ENCODE data around the gene MKNK2. TPM values are rescaled to one million over a fixed set of nuclear protein-coding genes. Genes with fewer than 3 reads are reported as not detected.

Gene MKNK2
- total and polyA plus RNA-seq, 10 of the 15 experiments (the other 5 are each of a cell fraction or from before 2014, with no cell fraction given), result 9.6 to 365 (median 69.9) TPM

DNA sequence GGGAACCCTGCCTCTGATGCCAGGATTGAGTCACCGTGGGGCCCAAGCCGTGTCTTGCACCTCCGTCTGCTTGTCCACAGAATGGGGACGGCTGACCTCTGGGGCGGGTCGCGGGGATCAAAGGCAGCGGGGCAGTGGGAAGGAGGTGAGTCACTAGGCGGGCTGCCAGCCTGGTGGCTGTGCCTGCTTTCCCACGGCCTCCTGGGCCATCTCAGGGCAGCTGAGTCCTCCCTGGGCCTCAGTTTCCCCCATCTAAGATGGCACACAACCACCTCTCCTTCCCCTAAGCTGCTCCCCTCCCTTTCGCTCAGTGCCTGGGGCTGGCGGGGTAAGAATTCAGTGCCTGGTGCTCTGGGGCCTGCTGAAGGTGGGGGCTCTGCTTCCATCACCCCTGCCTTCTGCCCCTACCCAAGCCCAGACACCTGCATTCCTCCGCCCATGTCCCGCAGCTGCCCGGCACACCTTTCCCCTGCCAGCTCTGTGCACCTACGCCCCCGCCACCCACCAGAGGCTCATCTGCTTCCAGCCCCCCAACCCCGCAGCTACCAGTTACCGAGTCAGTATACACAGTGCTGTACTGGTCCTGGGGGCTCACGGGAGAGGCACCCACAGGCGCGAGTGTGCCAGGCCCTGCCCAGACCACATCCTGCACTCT is 3.5 kb downstream of the MKNK2 start (continued):
- TF ChIP-seq FOS (IDR thresholded peaks at IDR 0.05; ENCODE audit: borderline replicate concordance, extremely low read depth, insufficient read length) (no peak), DPF2 (IDR thresholded peaks at IDR 0.05) (no peak), ZBTB4 (CRISPR knock-in tag; IDR thresholded peaks at IDR 0.05) (no peak), GATAD2B (conservative IDR thresholded peaks at IDR 0.05; ENCODE audit: low read depth) (0 out of 2 replicates have a peak, but pooled peaks have one; percentile 61), ATF3 (IDR thresholded peaks at IDR 0.05; ENCODE audit: borderline replicate concordance, extremely low read depth, low read depth, low read length) (no peak), KLF5 (IDR thresholded peaks at IDR 0.05; ENCODE audit: partially characterized antibody) (no peak), CUX1 (IDR thresholded peaks at IDR 0.05; ENCODE audit: insufficient replicate concordance, low read depth, low read length) (no peak)
